IMR-90 (cell line): ENCODE results near the gene CMBL. TPM values are rescaled to one million over a fixed set of nuclear protein-coding genes. Genes with fewer than 3 reads are reported as not detected.

ENCODE experiments used
- ATAC-seq: fragments of 200-7000 bp; cut with Tn5 transposase; 2 replicates; pipeline ENCODE4 v1.9.1; 2020; ENCODE audit warnings: low read depth, mild to moderate bottlenecking, moderate library complexity
- BruUV-seq: library from RNA; stranded (reverse); fragments of 400-500 nt; replicated peaks from 2 replicates; lab custom pipeline; 2021; lab: Mats Ljungman, UMichigan
- CTCF ChIA-PET: fragments of 300-600 bp; formaldehyde crosslinking; extraction: SDS; loops from one replicate; lab custom pipeline; 2021; ENCODE audit warnings: antibody characterized with exemption; lab: Yijun Ruan, JAX
- POLR2A ChIA-PET: fragments of 300-600 bp; sonication (Branson Sonifier 250); formaldehyde crosslinking; loops from one replicate; lab custom pipeline; 2022; ENCODE audit warnings: antibody characterized with exemption; ENCODE audit not compliant: unreplicated experiment; lab: Charles Lee
- DNase-seq: peaks from one replicate; pipeline ENCODE4 v3.0.0; 2013
- H2AFZ ChIP-seq: replicated peaks from 2 replicates; pipeline ENCODE3; 2013; ENCODE audit warnings: low read length, mild to moderate bottlenecking; ENCODE audit not compliant: poor library complexity
- H2AK5ac ChIP-seq: 2 replicates; pipeline ENCODE4 v1.6.1; 2013; ENCODE audit warnings: low read depth, low read length, inconsistent platforms
- H2AK9ac ChIP-seq: replicated peaks from 2 replicates; pipeline ENCODE3; 2013; ENCODE audit warnings: mild to moderate bottlenecking, low read depth, low read length, moderate library complexity; ENCODE audit not compliant: poor library complexity
- H2BK120ac ChIP-seq: 2 replicates; pipeline ENCODE4 v1.6.1; 2013; ENCODE audit warnings: low read depth, low read length, inconsistent platforms
- H2BK15ac ChIP-seq: 3 replicates; pipeline ENCODE4 v1.6.1; 2013; ENCODE audit warnings: low read depth, low read length, inconsistent platforms
- H2BK20ac ChIP-seq: 2 replicates; pipeline ENCODE4 v1.6.1; 2013; ENCODE audit warnings: low read depth, mild to moderate bottlenecking, inconsistent platforms, low read length, moderate library complexity
- H2BK5ac ChIP-seq: 2 replicates; pipeline ENCODE4 v1.6.1; 2013; ENCODE audit warnings: mild to moderate bottlenecking, low read depth, low read length, inconsistent platforms; ENCODE audit not compliant: poor library complexity, severe bottlenecking
- H3K14ac ChIP-seq: replicated peaks from 2 replicates; pipeline ENCODE4 v1.6.1; 2013; ENCODE audit warnings: low read depth, low read length, inconsistent platforms
- H3K18ac ChIP-seq: 2 replicates; pipeline ENCODE4 v1.6.1; 2013; ENCODE audit warnings: low read depth, low read length, control low read depth
- H3K23ac ChIP-seq: 2 replicates; pipeline ENCODE4 v1.6.1; 2013; ENCODE audit warnings: low read depth, low read length, inconsistent platforms
- H3K27ac ChIP-seq: 2 replicates; pipeline ENCODE4 v1.5.1; 2013; ENCODE audit warnings: mild to moderate bottlenecking, control low read depth, low read length; ENCODE audit not compliant: insufficient read depth
- H3K27me3 ChIP-seq: 2 replicates; pipeline ENCODE4 v1.6.1; 2013; ENCODE audit warnings: low read length; ENCODE audit not compliant: control insufficient read depth, insufficient read depth
- H3K36me3 ChIP-seq: 2 replicates; pipeline ENCODE4 v1.6.1; 2013; ENCODE audit warnings: low read length, mixed read lengths; ENCODE audit not compliant: control insufficient read depth, insufficient read depth
- H3K4ac ChIP-seq: 2 replicates; pipeline ENCODE4 v1.6.1; 2013; ENCODE audit warnings: low read depth, low read length, inconsistent platforms
- H3K4me1 ChIP-seq: 2 replicates; pipeline ENCODE4 v1.6.1; 2013; ENCODE audit warnings: low read length, mixed read lengths; ENCODE audit not compliant: control insufficient read depth, insufficient read depth
- H3K4me2 ChIP-seq: 2 replicates; pipeline ENCODE4 v1.6.1; 2013; ENCODE audit warnings: low read depth, mild to moderate bottlenecking, control low read depth, low read length, moderate library complexity
- H3K4me3 ChIP-seq: 2 replicates; pipeline ENCODE4 v1.5.1; 2013; ENCODE audit warnings: low read depth, mild to moderate bottlenecking, control low read depth, low read length, moderate library complexity; ENCODE audit not compliant: insufficient read depth
- H3K56ac ChIP-seq: 2 replicates; pipeline ENCODE4 v1.6.1; 2013; ENCODE audit warnings: low read length, inconsistent platforms; ENCODE audit not compliant: insufficient read depth; ENCODE audit errors: extremely low read depth
- H3K79me1 ChIP-seq, 2 experiments: 2 replicates each; pipeline ENCODE4 v1.6.1; 2013; ENCODE audit warnings: low read length in 2 of 2, inconsistent platforms in 1 of 2, low read depth in 1 of 2
- H3K9ac ChIP-seq: 2 replicates; pipeline ENCODE4 v1.6.1; 2013; ENCODE audit warnings: low read depth, low read length, control low read depth
- H3K9me1 ChIP-seq: 2 replicates; pipeline ENCODE4 v1.6.1; 2013; ENCODE audit warnings: low read length, inconsistent platforms; ENCODE audit not compliant: insufficient read depth
- H3K9me3 ChIP-seq: 2 replicates; pipeline ENCODE4 v1.6.1; 2013; ENCODE audit warnings: low read length; ENCODE audit not compliant: control insufficient read depth, insufficient read depth
- H4K20me1 ChIP-seq: 2 replicates; pipeline ENCODE4 v1.6.1; 2013; ENCODE audit warnings: low read length, inconsistent platforms; ENCODE audit not compliant: insufficient read depth
- H4K5ac ChIP-seq: 2 replicates; pipeline ENCODE4 v1.6.1; 2013; ENCODE audit warnings: mild to moderate bottlenecking, low read depth, low read length, control low read depth
- H4K8ac ChIP-seq, 2 experiments: 2 replicates each; pipeline ENCODE4 v1.6.1; 2013; ENCODE audit warnings: low read depth in 2 of 2, low read length in 2 of 2, control low read depth in 1 of 2, inconsistent platforms in 1 of 2
- H4K91ac ChIP-seq: 2 replicates; pipeline ENCODE4 v1.6.1; 2013; ENCODE audit warnings: low read depth, low read length, inconsistent platforms; ENCODE audit not compliant: insufficient read depth
- BHLHE40 ChIP-seq: fragments of 150-350 bp; IDR thresholded peaks from 2 replicates; pipeline ENCODE4 v1.6.1; 2016; ENCODE audit warnings: mild to moderate bottlenecking, low read depth, low read length
- CEBPB ChIP-seq: IDR thresholded peaks from 2 replicates; pipeline ENCODE4 v1.6.1; 2012; ENCODE audit warnings: low read depth, low read length, improper control_type of control experiment
- CHD1 ChIP-seq: IDR thresholded peaks from 2 replicates; pipeline ENCODE4 v1.6.1; 2012; ENCODE audit warnings: low read depth, low read length, improper control_type of control experiment
- ELK1 ChIP-seq: fragments of 150-350 bp; IDR thresholded peaks from 2 replicates; pipeline ENCODE4 v1.6.1; 2016; ENCODE audit warnings: low read depth, mild to moderate bottlenecking, low read length, moderate library complexity, borderline replicate concordance
- MAFK ChIP-seq: IDR thresholded peaks from 2 replicates; pipeline ENCODE4 v1.6.1; 2012; ENCODE audit warnings: low read depth, low read length, improper control_type of control experiment
- MAZ ChIP-seq: IDR thresholded peaks from 2 replicates; pipeline ENCODE4 v1.6.1; 2012; ENCODE audit warnings: low read depth, mild to moderate bottlenecking, low read length, improper control_type of control experiment, moderate library complexity, borderline replicate concordance
- MXI1 ChIP-seq: IDR thresholded peaks from 2 replicates; pipeline ENCODE4 v1.6.1; 2012; ENCODE audit warnings: low read depth, mild to moderate bottlenecking, low read length, moderate library complexity, borderline replicate concordance
- NFE2L2 ChIP-seq: fragments of 150-350 bp; IDR thresholded peaks from 2 replicates; pipeline ENCODE4 v1.6.1; 2016; ENCODE audit warnings: low read depth, mild to moderate bottlenecking, low read length
- POLR2A ChIP-seq: IDR thresholded peaks from 2 replicates; pipeline ENCODE4 v1.6.1; 2012; ENCODE audit warnings: mild to moderate bottlenecking, low read depth, low read length
- RAD21 ChIP-seq: IDR thresholded peaks from 2 replicates; pipeline ENCODE4 v1.6.1; 2012; ENCODE audit warnings: low read length, improper control_type of control experiment
- RCOR1 ChIP-seq: IDR thresholded peaks from 2 replicates; pipeline ENCODE4 v1.6.1; 2012; ENCODE audit warnings: mild to moderate bottlenecking, low read length, improper control_type of control experiment; ENCODE audit not compliant: insufficient replicate concordance
- RFX5 ChIP-seq: IDR thresholded peaks from 2 replicates; pipeline ENCODE4 v1.8.0; 2012; ENCODE audit warnings: low read depth, mild to moderate bottlenecking, low read length, moderate library complexity
- SMC3 ChIP-seq: fragments of 150-350 bp; IDR thresholded peaks from 2 replicates; pipeline ENCODE4 v1.6.1; 2016; ENCODE audit warnings: low read depth, mild to moderate bottlenecking, antibody characterized with exemption, low read length, moderate library complexity
- USF2 ChIP-seq: fragments of 150-350 bp; IDR thresholded peaks from 2 replicates; pipeline ENCODE4 v1.6.1; 2017; ENCODE audit warnings: mild to moderate bottlenecking, antibody characterized with exemption, low read length, low read depth
- WGBS, 2 experiments: methylation state at CpG; one replicate each; pipeline versions ENCODE4 v1.1.5 to v1.1.7; 2013; ENCODE audit warnings: missing lambda C conversion rate in 2 of 2; ENCODE audit not compliant: insufficient read length in 1 of 2; ENCODE audit errors: extremely low coverage in 2 of 2; 5-methylcytosine and 5-hydroxymethylcytosine counted together
- dilution Hi-C: fragments of 300-500 bp; cut with HindIII; formaldehyde crosslinking; loops from one replicate; pipeline ENCODE4 v1.14.3; 2018; ENCODE audit warnings: low sequenced_read_pairs; ENCODE audit not compliant: unreplicated experiment
- in situ Hi-C: fragments of 300-500 bp; cut with MboI; formaldehyde crosslinking; loops from 3 replicates; pipeline ENCODE4 v1.14.3; 2019; ENCODE audit warnings: low sequenced_read_pairs, inconsistent platforms, mixed read lengths
- intact Hi-C: fragments of 100-400 bp; cut with micrococcal nuclease; formaldehyde crosslinking; loops from 2 replicates; pipeline ENCODE4 v1.10.0; 2022
- polyA plus RNA-seq, 3 experiments: library from polyadenylated mRNA; depleted of rRNA; stranded (reverse); fragments of >200 nt; gene quantifications; 2 replicates each; pipeline ENCODE4 v1.2.3, GENCODE V29; 2012; ENCODE audit warnings: low replicate concordance in 1 of 3
- total RNA-seq: library from RNA; depleted of rRNA; stranded (reverse); fragments of >200 nt; gene quantifications from 2 replicates; pipeline ENCODE4 v1.2.3, GENCODE V29; 2012
- TF ChIP-seq, protein P1 (sequence below): conservative IDR thresholded peaks from 2 replicates; pipeline ENCODE4 v1.5.1; 2012; ENCODE audit warnings: mild to moderate bottlenecking, low read depth, low read length, improper control_type of control experiment

The CMBL gene
- total and polyA plus RNA-seq, 2 of the 4 experiments (the other 2 are of a cell fraction): 5.0 to 26.3 TPM

DNA sequence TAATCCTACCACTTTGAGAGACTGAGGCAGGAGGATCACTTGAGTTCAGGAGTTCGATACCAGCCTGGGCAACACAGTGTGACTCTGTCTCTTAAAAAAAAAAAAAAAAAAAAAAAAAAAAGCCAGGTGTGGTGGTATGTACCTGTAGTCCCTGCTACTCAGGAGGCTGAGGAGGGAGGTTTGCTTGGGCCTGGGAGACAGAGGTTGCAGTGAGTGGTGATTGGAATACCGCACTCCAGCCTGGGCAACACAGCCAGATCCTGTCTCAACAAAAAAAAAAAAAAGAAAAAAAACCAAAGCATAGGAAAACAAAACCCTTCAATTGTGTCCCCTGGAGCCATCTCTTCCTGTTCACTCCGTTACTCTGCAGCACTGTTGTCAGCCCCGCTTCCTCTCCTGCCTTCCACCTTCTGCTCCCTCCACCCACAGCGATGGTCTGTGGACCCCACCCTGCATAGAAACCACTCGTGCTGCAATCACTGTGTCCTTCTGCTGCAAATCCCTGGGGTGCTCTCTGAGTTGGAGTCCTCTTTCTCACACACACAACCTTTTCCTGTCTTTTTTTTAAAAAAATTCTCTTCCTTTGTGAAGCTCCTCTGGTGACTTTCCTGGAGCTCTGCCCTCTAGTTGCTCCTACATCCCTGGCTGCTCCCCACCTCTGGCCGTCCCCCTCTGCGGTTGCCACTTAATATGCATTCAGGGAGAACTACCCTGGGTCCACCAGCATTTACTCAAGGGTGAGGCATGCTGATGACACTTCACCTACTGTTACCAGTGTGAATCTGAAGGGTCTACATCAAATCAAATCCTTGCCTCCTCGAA is 35.4 kb downstream of the CMBL start:
- in situ Hi-C loops: no loop called here
- Histone ChIP-seq H4K20me1 (peaks cover 7% of the 10 kb centered on the region; the same call in 1 of the 2 replicates), H3K4me1 (no peaks in the 10 kb centered on the region; the same call in 1 of the 2 replicates), H3K9me3 (no peaks in the 10 kb centered on the region), H4K8ac (no peak overlapping the region), H3K14ac (no peak overlapping the region), H4K91ac (no peak overlapping the region), H2AK9ac (no peak overlapping the region), H3K36me3 (no peaks in the 10 kb centered on the region), H3K27ac (no peak overlapping the region), H2AK5ac (no peak overlapping the region), H2BK5ac (no peak overlapping the region), H3K4me3 (no peak overlapping the region), H2BK120ac (no peak overlapping the region), H3K56ac (no peak overlapping the region), H3K9me1 (peaks cover 7% of the 10 kb centered on the region), H3K23ac (no peak overlapping the region), H3K4me2 (no peak overlapping the region), H3K4ac (no peak overlapping the region), H3K18ac (no peak overlapping the region), H2BK15ac (no peak overlapping the region), H2BK20ac (no peak overlapping the region), H3K79me1 (no peaks in the 10 kb centered on the region), H2AFZ (no peak overlapping the region), H4K5ac (no peak overlapping the region), H3K27me3 (no peaks in the 10 kb centered on the region), H3K9ac (no peak overlapping the region)
- dilution Hi-C loops: no loop called here
- no TSS peak for BruUV-seq
- ChIA-PET POLR2A (no interaction called here), CTCF (no interaction called here)
- intact Hi-C loops: no loop called here
- no CpG with 5 or more reads among the region's 9 CpGs for WGBS, 2 experiments
- ATAC-seq (no peak), DNase-seq (no peak)
- TF ChIP-seq RFX5 (no peak), ELK1 (no peak), POLR2A (no peak), BHLHE40 (no peak), CEBPB (no peak), NFE2L2 (no peak), RCOR1 (no peak), CHD1 (no peak), MAZ (no peak), SMC3 (no peak), RAD21 (no peak), MAFK (no peak), MXI1 (no peak), USF2 (no peak)
- TF ChIP-seq, protein P1, sequence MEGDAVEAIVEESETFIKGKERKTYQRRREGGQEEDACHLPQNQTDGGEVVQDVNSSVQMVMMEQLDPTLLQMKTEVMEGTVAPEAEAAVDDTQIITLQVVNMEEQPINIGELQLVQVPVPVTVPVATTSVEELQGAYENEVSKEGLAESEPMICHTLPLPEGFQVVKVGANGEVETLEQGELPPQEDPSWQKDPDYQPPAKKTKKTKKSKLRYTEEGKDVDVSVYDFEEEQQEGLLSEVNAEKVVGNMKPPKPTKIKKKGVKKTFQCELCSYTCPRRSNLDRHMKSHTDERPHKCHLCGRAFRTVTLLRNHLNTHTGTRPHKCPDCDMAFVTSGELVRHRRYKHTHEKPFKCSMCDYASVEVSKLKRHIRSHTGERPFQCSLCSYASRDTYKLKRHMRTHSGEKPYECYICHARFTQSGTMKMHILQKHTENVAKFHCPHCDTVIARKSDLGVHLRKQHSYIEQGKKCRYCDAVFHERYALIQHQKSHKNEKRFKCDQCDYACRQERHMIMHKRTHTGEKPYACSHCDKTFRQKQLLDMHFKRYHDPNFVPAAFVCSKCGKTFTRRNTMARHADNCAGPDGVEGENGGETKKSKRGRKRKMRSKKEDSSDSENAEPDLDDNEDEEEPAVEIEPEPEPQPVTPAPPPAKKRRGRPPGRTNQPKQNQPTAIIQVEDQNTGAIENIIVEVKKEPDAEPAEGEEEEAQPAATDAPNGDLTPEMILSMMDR: no peak
